SK-N-MC (cell line): Measurements from ENCODE around the gene NEGR1.

Experiments
- EZH2 ChIP-seq: fragments of 200-600 bp; sonication (generic); IDR thresholded peaks from one replicate; pipeline ENCODE4 v1.6.1; 2017; ENCODE audit warnings: antibody characterized with exemption
- POLR2AphosphoS5 ChIP-seq: IDR thresholded peaks from 2 replicates; pipeline ENCODE4 v1.6.1; 2012; ENCODE audit warnings: mild to moderate bottlenecking, low read depth, low read length, borderline replicate concordance

GRCh38 chr1:71667216-71667615 lies 615.1 kb downstream of the NEGR1 start:
- TF ChIP-seq POLR2AphosphoS5: no peak
- TF ChIP-seq EZH2: no peak
